Fibroblast of mammary gland (primary cell): Measurements from ENCODE around the gene ETNK2.

Experiments used
- DNase-seq: peaks from one replicate; pipeline ENCODE4 v3.0.0-alpha.2; 2010; ENCODE audit warnings: low read depth
- H3K4me3 ChIP-seq: 2 replicates; pipeline ENCODE4 v1.5.1; 2011; ENCODE audit warnings: low read depth, mild to moderate bottlenecking, low read length, moderate library complexity; ENCODE audit not compliant: control insufficient read depth
- TF ChIP-seq, protein P1 (sequence below): conservative IDR thresholded peaks from 2 replicates; pipeline ENCODE4 v1.5.1; 2011; ENCODE audit warnings: low read depth, low read length, inconsistent platforms; ENCODE audit not compliant: control insufficient read depth, insufficient read depth

Gene ETNK2

GRCh38 chr1:204151552-204152309 lies at the start of gene ETNK2:
TSS of gene ETNK2 (minus strand) at chr1:204152044. CDS start at chr1:204151852, 192 bp downstream.
- H3K4me3 ChIP-seq = peak within 1 kb of the TSS; percentile 43
- DNase-seq = peak; percentile 20
- TF ChIP-seq, protein P1, sequence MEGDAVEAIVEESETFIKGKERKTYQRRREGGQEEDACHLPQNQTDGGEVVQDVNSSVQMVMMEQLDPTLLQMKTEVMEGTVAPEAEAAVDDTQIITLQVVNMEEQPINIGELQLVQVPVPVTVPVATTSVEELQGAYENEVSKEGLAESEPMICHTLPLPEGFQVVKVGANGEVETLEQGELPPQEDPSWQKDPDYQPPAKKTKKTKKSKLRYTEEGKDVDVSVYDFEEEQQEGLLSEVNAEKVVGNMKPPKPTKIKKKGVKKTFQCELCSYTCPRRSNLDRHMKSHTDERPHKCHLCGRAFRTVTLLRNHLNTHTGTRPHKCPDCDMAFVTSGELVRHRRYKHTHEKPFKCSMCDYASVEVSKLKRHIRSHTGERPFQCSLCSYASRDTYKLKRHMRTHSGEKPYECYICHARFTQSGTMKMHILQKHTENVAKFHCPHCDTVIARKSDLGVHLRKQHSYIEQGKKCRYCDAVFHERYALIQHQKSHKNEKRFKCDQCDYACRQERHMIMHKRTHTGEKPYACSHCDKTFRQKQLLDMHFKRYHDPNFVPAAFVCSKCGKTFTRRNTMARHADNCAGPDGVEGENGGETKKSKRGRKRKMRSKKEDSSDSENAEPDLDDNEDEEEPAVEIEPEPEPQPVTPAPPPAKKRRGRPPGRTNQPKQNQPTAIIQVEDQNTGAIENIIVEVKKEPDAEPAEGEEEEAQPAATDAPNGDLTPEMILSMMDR = no peak

DNA sequence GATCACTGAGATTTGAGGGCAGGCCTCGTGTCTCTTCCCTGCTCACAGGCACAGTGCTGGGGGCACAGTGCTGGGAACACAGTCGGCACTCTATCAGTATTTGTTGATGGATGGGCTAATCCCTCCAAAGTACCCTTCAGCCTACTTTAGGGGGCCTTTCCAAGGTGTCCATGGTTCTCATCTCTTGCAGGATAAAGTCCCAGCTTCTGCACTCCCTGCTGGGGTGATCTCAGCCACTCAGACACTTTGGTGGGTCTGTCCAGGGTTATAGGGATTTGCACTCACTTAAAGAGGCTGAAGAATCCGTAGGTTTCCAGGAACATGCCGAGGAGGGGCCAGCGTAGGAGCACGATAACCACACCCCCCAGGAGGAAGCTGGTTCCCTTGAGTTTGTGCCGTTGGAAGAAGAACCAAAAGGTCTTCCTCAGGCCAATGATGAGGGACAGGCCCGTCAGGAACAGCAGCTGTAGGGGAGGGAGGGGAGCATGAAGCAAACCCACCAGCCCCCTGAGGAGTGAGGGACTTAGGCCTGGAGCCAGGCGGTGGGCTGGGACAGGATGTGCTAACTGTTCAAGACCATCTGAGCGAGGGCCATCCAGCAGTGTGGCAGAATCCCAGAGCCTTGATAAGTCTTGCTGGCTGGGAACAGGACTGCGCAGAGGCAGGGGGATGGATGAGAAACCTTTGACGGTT lies 49.6 kb upstream of the ETNK2 start:
- H3K4me3 ChIP-seq = no peak overlapping the region
- no peak for DNase-seq
- TF ChIP-seq, protein P1 = no peak

- TF ChIP-seq, protein P1 = no peak
- no peak for DNase-seq
- H3K4me3 ChIP-seq = no peak overlapping the region
Measured at GRCh38 chr1:204199579-204199978, 47.7 kb upstream of the ETNK2 start.

DNA sequence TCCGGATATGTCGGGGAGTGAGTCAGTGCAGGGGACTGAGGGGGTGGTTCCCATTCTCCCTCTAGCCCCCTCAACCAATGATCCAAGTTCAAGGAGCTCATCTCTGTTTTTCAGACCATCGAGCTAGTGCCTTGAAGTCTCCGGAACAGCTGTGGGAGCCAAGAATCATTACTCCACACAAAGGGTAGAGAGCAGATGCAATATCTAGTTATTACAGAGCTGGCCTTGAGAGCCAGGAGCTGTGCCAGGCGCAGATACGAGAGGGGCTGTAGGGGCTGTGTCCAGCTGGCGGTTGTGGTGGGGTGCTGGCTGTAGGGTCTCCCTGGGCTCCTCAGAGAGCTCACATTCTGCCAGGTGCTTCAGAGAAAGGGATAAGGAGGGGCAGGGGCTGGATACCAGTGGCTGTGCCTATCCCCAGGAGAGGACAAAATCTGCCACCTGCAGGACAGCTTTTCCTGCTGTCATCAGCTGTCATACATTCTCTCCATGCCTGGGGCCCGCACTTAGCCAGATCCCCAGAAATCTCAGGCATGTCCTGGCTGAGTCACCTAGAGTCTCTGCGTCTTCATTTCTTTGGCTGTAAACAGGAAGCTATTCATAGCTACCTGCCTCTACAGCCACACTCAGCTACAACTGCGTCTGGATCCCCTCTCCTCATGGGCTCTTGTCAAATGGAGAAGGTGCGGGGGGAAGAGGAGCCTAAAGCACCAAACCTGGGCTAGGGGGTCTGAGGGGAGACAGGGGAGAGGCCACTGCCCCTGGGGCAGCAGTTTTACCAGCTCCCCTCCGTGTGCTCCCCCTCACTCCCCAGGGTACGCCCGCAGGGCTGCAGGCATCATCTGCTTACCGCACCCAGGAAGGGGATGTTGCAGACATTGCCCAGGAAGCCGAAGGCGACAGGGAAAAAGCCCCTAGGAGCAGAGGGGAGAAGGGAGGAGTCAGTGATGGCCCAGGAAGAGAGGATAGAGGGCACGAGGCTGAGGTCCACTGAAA lies 46.8 kb upstream of the ETNK2 start:
- TF ChIP-seq, protein P1 = no peak
- peak; percentile 47 for DNase-seq
- H3K4me3 ChIP-seq = no peak overlapping the region

DNA sequence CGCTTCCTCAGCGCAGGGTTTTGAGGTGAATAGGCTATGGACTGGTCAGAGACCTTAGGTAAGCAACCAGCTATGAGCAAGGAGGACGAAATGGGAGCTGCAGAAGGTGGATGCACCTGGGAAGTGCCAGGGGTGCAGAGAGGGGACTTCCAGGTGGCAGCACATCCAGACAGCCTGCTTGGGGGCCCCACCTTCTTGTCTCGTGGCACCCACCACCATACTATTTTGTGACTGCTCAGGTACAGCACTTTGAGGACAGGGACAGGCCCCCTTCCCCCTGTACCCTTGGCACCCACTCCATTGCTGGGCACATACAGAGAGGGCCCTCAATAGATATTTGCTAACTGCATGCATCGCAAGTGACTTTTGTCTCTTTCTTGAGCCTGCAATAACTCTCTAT lies 45.2 kb upstream of the ETNK2 start:
- no peak overlapping the region for H3K4me3 ChIP-seq
- TF ChIP-seq, protein P1 = no peak
- no peak for DNase-seq

DNA sequence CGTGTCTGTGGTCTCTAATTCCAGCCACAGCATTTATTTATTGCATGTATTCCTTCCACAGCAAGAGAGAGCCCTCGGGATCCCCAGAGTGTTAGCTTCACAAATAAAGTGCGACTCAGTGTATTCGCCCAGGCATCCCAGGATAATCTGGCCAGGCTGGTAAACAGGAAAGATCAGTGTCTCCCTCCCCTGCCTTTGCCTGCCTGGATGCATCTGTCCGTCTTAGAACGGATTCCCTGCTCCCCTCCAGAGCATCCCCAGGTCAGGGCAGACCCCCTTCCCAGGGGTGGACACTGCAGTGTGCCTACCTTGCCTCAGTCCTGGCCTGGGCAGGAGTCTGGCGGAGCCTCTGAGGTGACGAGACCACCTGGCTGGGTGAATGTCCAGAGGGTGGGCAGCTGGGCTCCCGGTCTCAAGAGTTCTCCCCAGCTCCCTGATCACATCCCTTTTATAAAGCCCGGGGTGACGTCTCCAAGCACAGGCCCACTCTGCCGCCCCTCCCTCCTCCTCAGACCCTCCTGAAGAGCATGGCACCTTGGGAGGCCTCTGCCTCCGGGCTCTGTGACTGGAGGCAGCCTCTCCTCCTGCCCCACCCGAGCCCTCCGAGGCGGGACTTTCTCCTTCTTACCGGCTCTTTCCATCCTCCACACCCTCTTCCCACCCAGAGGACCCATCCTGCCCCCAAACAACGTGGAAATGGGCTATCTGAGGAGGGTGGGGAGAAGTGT lies 44.4 kb upstream of the ETNK2 start, which contains the start of gene KISS1:
TSS of gene KISS1 (minus strand) at position 424 of the 728 bp plus-strand sequence. CDS start 3,615 bp downstream, outside the sequence.
- H3K4me3 ChIP-seq = no peak within 1 kb of the TSS
- TF ChIP-seq, protein P1 = no peak
- no peak for DNase-seq
